ENCODE results near the gene ARRDC5.
"Not testable (repeated sequence)": the region's sequence is repeated elsewhere in the genome, so short reads cannot be mapped to it uniquely, and the experiment has no call there.

ARRDC5 gene

GRCh38 chr19:4909897-4910593 is 7.3 kb upstream of the ARRDC5 start:
- DNase-seq: peak; percentile 95

GRCh38 chr19:4909156-4909896 is 6.6 kb upstream of the ARRDC5 start, which contains the start of gene UHRF1:
UHRF1 (plus strand) TSS chr19:4909501; CDS start chr19:4910886, 1,385 bp downstream.
- peak; percentile 87 for DNase-seq

DNA sequence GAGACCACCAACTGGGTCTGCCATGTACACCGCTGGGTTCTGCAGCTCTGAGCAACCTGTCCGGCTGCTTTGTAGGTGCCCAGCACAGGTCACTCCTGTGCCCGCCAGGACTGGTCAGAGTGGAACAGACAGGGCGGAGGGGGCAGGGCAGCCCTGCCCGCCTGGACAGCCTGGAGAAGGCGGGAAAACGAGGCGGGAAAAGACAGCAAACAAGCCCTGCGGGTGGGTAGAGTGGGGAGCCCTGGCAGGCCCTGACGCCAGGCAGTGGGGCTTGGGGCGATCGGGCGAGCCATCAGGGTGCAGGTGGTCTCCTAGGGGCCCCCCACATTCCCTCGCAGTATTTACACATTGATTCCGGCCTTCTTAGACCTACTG is 6.1 kb upstream of the ARRDC5 start:
- no peak for DNase-seq

DNA sequence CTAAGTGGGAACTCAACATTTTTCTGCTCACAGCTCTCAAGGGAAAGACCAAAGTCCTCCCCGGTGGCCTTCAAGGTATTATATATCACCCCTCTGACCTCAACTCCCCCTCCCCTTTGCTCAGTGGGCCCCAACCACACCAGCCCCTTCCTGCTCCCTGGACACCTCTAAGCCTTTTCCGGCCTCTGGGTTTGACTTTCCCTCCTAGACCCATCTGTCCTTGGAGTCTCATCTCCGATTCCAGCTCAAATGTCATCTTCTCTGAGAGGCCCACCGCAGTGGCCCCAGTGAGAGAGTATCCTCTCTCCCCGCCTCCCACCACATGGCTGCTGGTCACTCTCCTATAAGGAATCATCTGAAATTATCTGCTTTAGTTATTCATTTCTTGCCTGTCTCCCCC is 5.7 kb upstream of the ARRDC5 start:
- DNase-seq: no peak

GRCh38 chr19:4906963-4907362 is 4.3 kb upstream of the ARRDC5 start:
- DNase-seq: no peak

- no peak for DNase-seq
Observed at GRCh38 chr19:4904481-4904880, 1.8 kb upstream of the ARRDC5 start.

GRCh38 chr19:4900879-4901278 is 1.8 kb downstream of the ARRDC5 start:
- not testable (repeated sequence) for DNase-seq

- DNase-seq: no peak
Observed at GRCh38 chr19:4897146-4897545, 5.5 kb downstream of the ARRDC5 start.

GRCh38 chr19:4896372-4896771 is 6.3 kb downstream of the ARRDC5 start:
- DNase-seq: no peak

DNA sequence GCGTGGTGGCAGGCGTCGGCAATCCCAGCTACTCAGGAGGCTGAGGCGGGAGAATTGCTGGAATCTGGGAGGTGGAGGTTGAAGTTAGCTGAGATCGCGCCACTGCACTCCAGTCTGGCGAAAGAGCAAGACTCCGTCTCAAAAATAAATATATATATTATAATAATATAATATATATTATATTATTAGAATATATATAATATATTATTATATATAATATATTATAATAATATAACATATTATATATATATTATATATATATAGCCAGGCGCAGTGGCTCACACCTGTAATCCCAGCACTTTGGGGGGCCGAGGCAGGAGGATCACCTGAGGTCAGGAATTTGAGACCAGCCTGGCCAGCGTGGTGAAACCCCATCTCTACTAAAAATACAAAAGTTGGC is 9.7 kb downstream of the ARRDC5 start:
- not testable (repeated sequence) for DNase-seq

- no peak for DNase-seq
Observed at GRCh38 chr19:4891066-4891465, 11.6 kb downstream of the ARRDC5 start.

DNA sequence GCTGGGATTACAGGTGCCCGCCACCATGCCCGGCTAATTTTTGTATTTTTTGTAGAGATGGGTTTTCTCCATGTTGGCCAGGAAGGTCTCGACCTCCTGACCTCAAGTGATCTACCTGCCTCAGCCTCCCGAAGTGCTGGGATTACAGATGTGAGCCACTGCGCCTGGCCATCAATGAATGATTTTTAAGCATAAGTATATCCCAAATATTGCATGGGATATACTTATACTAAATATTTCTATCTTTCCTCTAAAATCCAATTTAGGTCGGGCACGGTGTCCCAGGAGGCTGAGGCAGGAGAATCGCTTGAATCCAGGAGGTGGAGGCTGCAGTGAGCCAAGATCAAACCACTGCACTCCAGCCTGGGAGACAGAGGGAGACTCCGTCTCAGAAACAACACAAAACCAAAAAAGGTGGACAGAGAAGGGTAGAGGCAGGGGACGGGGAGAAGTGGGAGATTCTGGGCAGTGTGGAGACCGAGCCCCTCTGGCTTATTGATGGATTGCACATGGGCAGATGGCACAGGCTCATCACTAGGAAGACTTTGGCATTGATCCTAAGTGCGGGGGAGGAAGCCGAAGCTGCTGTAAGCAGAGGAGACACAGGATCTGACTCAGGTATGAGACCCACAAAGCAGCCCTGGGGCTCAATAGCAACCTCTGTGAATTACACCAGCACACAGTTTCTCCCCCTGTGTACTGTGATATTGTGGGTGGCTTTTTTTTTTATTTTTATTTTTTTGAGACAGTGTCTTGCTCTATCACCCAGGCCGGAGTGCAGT is 13.5 kb downstream of the ARRDC5 start:
- DNase-seq: no peak

- DNase-seq: not testable (repeated sequence)
Observed at GRCh38 chr19:4887803-4888202, 14.9 kb downstream of the ARRDC5 start.

- not testable (repeated sequence) for DNase-seq
Observed at GRCh38 chr19:4884993-4885392, 17.7 kb downstream of the ARRDC5 start.

- not testable (repeated sequence) for DNase-seq
Observed at GRCh38 chr19:4882874-4883273, 19.8 kb downstream of the ARRDC5 start.

DNA sequence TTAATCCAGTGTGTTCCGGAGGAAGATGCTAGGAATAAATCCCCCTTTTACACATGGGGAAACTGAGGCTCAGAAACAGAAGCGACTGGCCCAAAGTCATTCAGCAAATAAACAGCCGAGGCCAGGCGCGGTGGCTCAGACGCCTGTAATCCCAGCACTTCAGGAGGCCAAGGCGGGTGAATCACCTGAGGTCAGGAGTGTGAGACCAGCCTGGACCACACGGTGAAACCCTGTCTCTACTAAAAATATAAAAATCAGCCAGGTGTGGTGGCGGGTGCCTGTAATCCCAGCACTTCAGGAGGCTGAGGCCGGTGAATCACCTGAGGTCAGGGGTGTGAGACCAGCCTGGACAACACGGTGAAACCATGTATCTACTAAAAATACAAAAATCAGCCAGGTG is 23.7 kb downstream of the ARRDC5 start:
- no peak for DNase-seq

- peak; percentile 40 for DNase-seq
Observed at GRCh38 chr19:4878491-4878968, 24.2 kb downstream of the ARRDC5 start.

GRCh38 chr19:4877753-4878490 is 24.8 kb downstream of the ARRDC5 start:
- DNase-seq: no peak

DNA sequence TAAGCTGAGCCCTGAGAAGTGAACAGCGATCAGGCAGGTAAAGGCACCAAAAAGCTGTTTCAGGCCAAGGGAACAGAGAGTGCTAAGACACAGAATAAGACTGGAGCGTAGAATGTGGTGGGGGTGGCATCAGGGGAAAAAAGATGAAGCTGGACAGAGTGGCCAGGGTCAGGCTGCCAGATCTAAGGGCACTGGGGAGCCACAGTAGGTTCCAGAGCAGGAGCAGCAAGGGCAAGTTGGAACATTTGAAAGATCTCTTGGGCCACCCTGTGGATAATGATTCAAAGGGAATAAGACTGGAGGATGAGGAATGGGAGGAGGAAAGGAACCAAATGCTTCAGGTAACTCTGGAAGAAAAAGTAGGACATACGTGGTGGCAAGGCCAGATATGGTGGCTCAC is 28.8 kb downstream of the ARRDC5 start:
- no peak for DNase-seq

- DNase-seq: no peak
Observed at GRCh38 chr19:4871711-4872110, 31.0 kb downstream of the ARRDC5 start.

GRCh38 chr19:4870025-4870700 is 32.5 kb downstream of the ARRDC5 start:
- DNase-seq: peak; percentile 57

GRCh38 chr19:4868286-4868834 is 34.3 kb downstream of the ARRDC5 start:
- no peak for DNase-seq
